CD4-positive, alpha-beta T cell treated with Interleukin-17A for 4 hours (primary cell): ENCODE data around the gene HOXD11.

Experiments used
- DNase-seq: peaks from one replicate; pipeline ENCODE4 v3.0.0-alpha.2; 2020; ENCODE audit warnings: mixed read lengths

Gene HOXD11

GRCh38 chr2:176136374-176137251 is 29.5 kb downstream of the HOXD11 start:
- DNase-seq = no peak

GRCh38 chr2:176137252-176137580 is 30.1 kb downstream of the HOXD11 start:
- no peak for DNase-seq

GRCh38 chr2:176137906-176138305 is 30.8 kb downstream of the HOXD11 start:
- no peak for DNase-seq

- no peak for DNase-seq
Observed at GRCh38 chr2:176138526-176138922, 31.4 kb downstream of the HOXD11 start.

GRCh38 chr2:176138923-176139660 is 32.0 kb downstream of the HOXD11 start:
- DNase-seq = no peak

GRCh38 chr2:176139661-176140512 is 32.8 kb downstream of the HOXD11 start:
- DNase-seq = no peak

- peak; percentile 62 for DNase-seq
Observed at GRCh38 chr2:176140513-176141317, 33.6 kb downstream of the HOXD11 start.

GRCh38 chr2:176142281-176142680 is 35.2 kb downstream of the HOXD11 start:
- no peak for DNase-seq

- no peak for DNase-seq
Observed at GRCh38 chr2:176145085-176145969, 38.2 kb downstream of the HOXD11 start.

GRCh38 chr2:176146101-176146500 is 39.0 kb downstream of the HOXD11 start:
- no peak for DNase-seq

- no peak for DNase-seq
Observed at GRCh38 chr2:176146645-176147044, 39.6 kb downstream of the HOXD11 start.

- DNase-seq = no peak
Observed at GRCh38 chr2:176147210-176147799, 40.2 kb downstream of the HOXD11 start.

GRCh38 chr2:176147800-176148496 is 40.9 kb downstream of the HOXD11 start:
- DNase-seq = no peak

- DNase-seq = no peak
Observed at GRCh38 chr2:176148751-176149421, 41.8 kb downstream of the HOXD11 start.

GRCh38 chr2:176149481-176149938 is 42.4 kb downstream of the HOXD11 start:
- DNase-seq = no peak

GRCh38 chr2:176149939-176150583 is 43.0 kb downstream of the HOXD11 start:
- DNase-seq = no peak

- no peak for DNase-seq
Observed at GRCh38 chr2:176150584-176151441, 43.7 kb downstream of the HOXD11 start.
